NT2/D1 (cell line): ENCODE measurements around the gene POU3F3.

Experiments
- YY1 ChIP-seq: IDR thresholded peaks from 2 replicates; pipeline ENCODE4 v1.6.1; 2011; ENCODE audit not compliant: insufficient read length, insufficient read depth
- ZNF274 ChIP-seq: IDR thresholded peaks from 2 replicates; pipeline ENCODE4 v1.6.1; 2011; ENCODE audit warnings: mild to moderate bottlenecking, low read depth, low read length

DNA sequence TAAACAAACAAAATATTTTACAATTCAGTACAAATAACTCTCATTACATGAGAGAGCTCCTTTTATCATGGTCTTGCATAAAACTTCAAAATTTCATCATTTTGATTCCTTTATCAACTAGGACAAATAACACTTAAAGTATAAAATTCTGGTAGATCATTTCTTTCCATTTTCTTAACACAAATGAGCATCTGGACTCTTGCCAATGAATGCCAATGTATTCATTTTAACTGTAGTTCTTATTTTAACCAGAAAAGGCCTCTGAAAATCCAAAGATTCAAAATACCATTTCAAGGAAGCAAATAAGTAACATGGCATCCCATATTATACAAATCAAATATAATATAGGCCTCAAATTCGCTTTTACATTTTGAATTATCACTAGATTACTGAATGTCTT lies 13.8 kb upstream of the POU3F3 start:
- TF ChIP-seq ZNF274 (no peak), YY1 (no peak)
